ENCODE measurements around the gene DYNLT3. TPM values are rescaled to one million over a fixed set of nuclear protein-coding genes. Genes with fewer than 3 reads are reported as not detected.

DYNLT3 gene
- total RNA-seq, 1 donor from 2014 or later = 13.4 TPM

GRCh38 chrX:37820646-37821045 is 26.7 kb downstream of the DYNLT3 start:
- H3K27me3 Mint-ChIP-seq (ENCODE audit: unreplicated experiment) = no peaks in the 10 kb centered on the region
- H3K9me3 Mint-ChIP-seq (ENCODE audit: unreplicated experiment) = no peaks in the 10 kb centered on the region
- H3K36me3 Mint-ChIP-seq (ENCODE audit: low read depth, unreplicated experiment) = no peaks in the 10 kb centered on the region
- H3K27ac Mint-ChIP-seq (ENCODE audit: unreplicated experiment) = no peak overlapping the region
- TF ChIP-seq CTCF (IDR thresholded peaks at IDR 0.05; ENCODE audit: unreplicated experiment) = no peak
- no peak overlapping the region for H3K4me3 Mint-ChIP-seq (ENCODE audit: unreplicated experiment)
- no peak for DNase-seq (ENCODE audit: low spot score)
- peaks cover 2% of the 10 kb centered on the region for H3K4me1 Mint-ChIP-seq (ENCODE audit: unreplicated experiment)

- no peak for TF ChIP-seq CTCF (IDR thresholded peaks at IDR 0.05; ENCODE audit: unreplicated experiment)
- Mint-ChIP-seq H3K27me3 (ENCODE audit: unreplicated experiment) (no peaks in the 10 kb centered on the region), H3K9me3 (ENCODE audit: unreplicated experiment) (no peaks in the 10 kb centered on the region), H3K4me1 (ENCODE audit: unreplicated experiment) (peaks cover 2% of the 10 kb centered on the region), H3K27ac (ENCODE audit: unreplicated experiment) (no peak overlapping the region), H3K36me3 (ENCODE audit: low read depth, unreplicated experiment) (no peaks in the 10 kb centered on the region), H3K4me3 (ENCODE audit: unreplicated experiment) (no peak overlapping the region)
- no peak for DNase-seq (ENCODE audit: low spot score)
These were observed 29.3 kb downstream of the DYNLT3 start for GRCh38 chrX:37818031-37818430.

GRCh38 chrX:37817579-37817978 is 29.8 kb downstream of the DYNLT3 start:
- H3K36me3 Mint-ChIP-seq (ENCODE audit: low read depth, unreplicated experiment) = no peaks in the 10 kb centered on the region
- DNase-seq (ENCODE audit: low spot score) = no peak
- no peaks in the 10 kb centered on the region for H3K27me3 Mint-ChIP-seq (ENCODE audit: unreplicated experiment)
- H3K27ac Mint-ChIP-seq (ENCODE audit: unreplicated experiment) = no peak overlapping the region
- no peaks in the 10 kb centered on the region for H3K9me3 Mint-ChIP-seq (ENCODE audit: unreplicated experiment)
- no peak overlapping the region for H3K4me3 Mint-ChIP-seq (ENCODE audit: unreplicated experiment)
- no peak for TF ChIP-seq CTCF (IDR thresholded peaks at IDR 0.05; ENCODE audit: unreplicated experiment)
- peaks cover 2% of the 10 kb centered on the region for H3K4me1 Mint-ChIP-seq (ENCODE audit: unreplicated experiment)

GRCh38 chrX:37817176-37817575 is 30.2 kb downstream of the DYNLT3 start:
- DNase-seq (ENCODE audit: low spot score) = no peak
- TF ChIP-seq CTCF (IDR thresholded peaks at IDR 0.05; ENCODE audit: unreplicated experiment) = no peak
- Mint-ChIP-seq H3K4me3 (ENCODE audit: unreplicated experiment) (no peak overlapping the region), H3K4me1 (ENCODE audit: unreplicated experiment) (peaks cover 2% of the 10 kb centered on the region), H3K36me3 (ENCODE audit: low read depth, unreplicated experiment) (no peaks in the 10 kb centered on the region), H3K9me3 (ENCODE audit: unreplicated experiment) (no peaks in the 10 kb centered on the region), H3K27ac (ENCODE audit: unreplicated experiment) (no peak overlapping the region), H3K27me3 (ENCODE audit: unreplicated experiment) (no peaks in the 10 kb centered on the region)

GRCh38 chrX:37816766-37817165 is 30.6 kb downstream of the DYNLT3 start:
- Mint-ChIP-seq H3K4me3 (ENCODE audit: unreplicated experiment) (no peak overlapping the region), H3K27me3 (ENCODE audit: unreplicated experiment) (no peaks in the 10 kb centered on the region), H3K9me3 (ENCODE audit: unreplicated experiment) (no peaks in the 10 kb centered on the region), H3K27ac (ENCODE audit: unreplicated experiment) (no peak overlapping the region), H3K4me1 (ENCODE audit: unreplicated experiment) (peaks cover 2% of the 10 kb centered on the region), H3K36me3 (ENCODE audit: low read depth, unreplicated experiment) (no peaks in the 10 kb centered on the region)
- no peak for DNase-seq (ENCODE audit: low spot score)
- TF ChIP-seq CTCF (IDR thresholded peaks at IDR 0.05; ENCODE audit: unreplicated experiment) = no peak

All from endothelial cell (in vitro differentiated cells).